IMR-90 (cell line): ENCODE measurements around the gene PHF21B.

Source experiments
- CHD1 ChIP-seq: IDR thresholded peaks from 2 replicates; pipeline ENCODE4 v1.6.1; 2012; ENCODE audit warnings: low read depth, low read length, improper control_type of control experiment
- FOS ChIP-seq: fragments of 150-350 bp; IDR thresholded peaks from 2 replicates; pipeline ENCODE4 v1.6.1; 2016; ENCODE audit warnings: low read depth, low read length
- MAFK ChIP-seq: IDR thresholded peaks from 2 replicates; pipeline ENCODE4 v1.6.1; 2012; ENCODE audit warnings: low read depth, low read length, improper control_type of control experiment
- POLR2A ChIP-seq: IDR thresholded peaks from 2 replicates; pipeline ENCODE4 v1.6.1; 2012; ENCODE audit warnings: mild to moderate bottlenecking, low read depth, low read length
- RCOR1 ChIP-seq: IDR thresholded peaks from 2 replicates; pipeline ENCODE4 v1.6.1; 2012; ENCODE audit warnings: mild to moderate bottlenecking, low read length, improper control_type of control experiment; ENCODE audit not compliant: insufficient replicate concordance
- TF ChIP-seq, protein P1 (sequence below): conservative IDR thresholded peaks from 2 replicates; pipeline ENCODE4 v1.5.1; 2012; ENCODE audit warnings: mild to moderate bottlenecking, low read depth, low read length, improper control_type of control experiment

DNA sequence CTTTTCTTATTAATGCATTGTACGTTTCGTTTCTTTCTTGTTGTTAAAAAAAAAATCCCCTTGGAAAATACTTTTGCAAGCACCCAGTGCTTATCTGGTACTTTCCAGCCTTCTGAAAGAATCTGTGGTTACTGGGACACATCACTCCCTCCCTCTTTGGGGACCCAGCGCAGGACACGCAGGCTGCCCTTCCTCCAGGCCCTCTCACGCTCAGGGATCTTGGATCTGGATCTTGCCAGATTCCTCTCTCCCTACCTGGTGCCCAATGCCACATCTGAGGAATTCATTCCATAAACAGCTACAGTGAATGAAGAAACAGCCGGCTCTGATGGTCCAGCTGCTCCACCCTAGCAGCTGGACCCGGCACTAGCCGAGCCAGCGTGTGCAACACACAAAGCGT lies 55.7 kb downstream of the PHF21B start:
- TF ChIP-seq RCOR1 (no peak), POLR2A (no peak), FOS (no peak), MAFK (no peak), CHD1 (no peak)
- TF ChIP-seq, protein P1, sequence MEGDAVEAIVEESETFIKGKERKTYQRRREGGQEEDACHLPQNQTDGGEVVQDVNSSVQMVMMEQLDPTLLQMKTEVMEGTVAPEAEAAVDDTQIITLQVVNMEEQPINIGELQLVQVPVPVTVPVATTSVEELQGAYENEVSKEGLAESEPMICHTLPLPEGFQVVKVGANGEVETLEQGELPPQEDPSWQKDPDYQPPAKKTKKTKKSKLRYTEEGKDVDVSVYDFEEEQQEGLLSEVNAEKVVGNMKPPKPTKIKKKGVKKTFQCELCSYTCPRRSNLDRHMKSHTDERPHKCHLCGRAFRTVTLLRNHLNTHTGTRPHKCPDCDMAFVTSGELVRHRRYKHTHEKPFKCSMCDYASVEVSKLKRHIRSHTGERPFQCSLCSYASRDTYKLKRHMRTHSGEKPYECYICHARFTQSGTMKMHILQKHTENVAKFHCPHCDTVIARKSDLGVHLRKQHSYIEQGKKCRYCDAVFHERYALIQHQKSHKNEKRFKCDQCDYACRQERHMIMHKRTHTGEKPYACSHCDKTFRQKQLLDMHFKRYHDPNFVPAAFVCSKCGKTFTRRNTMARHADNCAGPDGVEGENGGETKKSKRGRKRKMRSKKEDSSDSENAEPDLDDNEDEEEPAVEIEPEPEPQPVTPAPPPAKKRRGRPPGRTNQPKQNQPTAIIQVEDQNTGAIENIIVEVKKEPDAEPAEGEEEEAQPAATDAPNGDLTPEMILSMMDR = no peak
